Measurements from ENCODE around the gene MORC2. TPM values are rescaled to one million over a fixed set of nuclear protein-coding genes. Genes with fewer than 3 reads are reported as not detected.

Gene MORC2
- total and polyA plus RNA-seq, 2 of the 13 experiments (the other 11 are each of a cell fraction or from before 2014, with no cell fraction given), result 11.9 to 18.3 TPM

- TF ChIP-seq ZNF609 (CRISPR knock-in tag; IDR thresholded peaks at IDR 0.05; ENCODE audit: borderline replicate concordance) (no peak), ZNF256 (CRISPR knock-in tag; conservative IDR thresholded peaks at IDR 0.05) (no peak), IKZF5 (CRISPR knock-in tag; IDR thresholded peaks at IDR 0.05) (no peak), ZBTB21 (CRISPR knock-in tag; IDR thresholded peaks at IDR 0.05) (no peak), SMYD3 (CRISPR knock-in tag; IDR thresholded peaks at IDR 0.05) (no peak), SOX6 (IDR thresholded peaks at IDR 0.05) (no peak), SOX6 (CRISPR knock-in tag; IDR thresholded peaks at IDR 0.05) (peak; percentile 74), TRAFD1 (CRISPR knock-in tag; IDR thresholded peaks at IDR 0.05; ENCODE audit: borderline replicate concordance) (no peak), MYNN (CRISPR knock-in tag; IDR thresholded peaks at IDR 0.05; ENCODE audit: low read depth) (no peak), ZNF124 (CRISPR knock-in tag; IDR thresholded peaks at IDR 0.05) (no peak), ZNF292 (CRISPR knock-in tag; IDR thresholded peaks at IDR 0.05; ENCODE audit: borderline replicate concordance, low read depth) (no peak), SAP130 (CRISPR knock-in tag; IDR thresholded peaks at IDR 0.05; ENCODE audit: low read depth) (0 out of 2 replicates have a peak, but pooled peaks have one; percentile 13), MXI1 (IDR thresholded peaks at IDR 0.05; ENCODE audit: borderline replicate concordance, low read depth, low read length) (no peak), BCLAF1 (IDR thresholded peaks at IDR 0.05) (no peak), TAF1 (CRISPR knock-in tag; IDR thresholded peaks at IDR 0.05) (no peak), SYNCRIP (IDR thresholded peaks at IDR 0.05; ENCODE audit: insufficient read depth, low read depth, low read length) (no peak), ZSCAN30 (CRISPR knock-in tag; IDR thresholded peaks at IDR 0.05) (no peak)
These were observed 32.7 kb upstream of the MORC2 start (continued) for GRCh38 chr22:31001124-31001770.

All from HepG2 (cell line).